Measurements from ENCODE around the gene LAMB4.

LAMB4 gene

DNA sequence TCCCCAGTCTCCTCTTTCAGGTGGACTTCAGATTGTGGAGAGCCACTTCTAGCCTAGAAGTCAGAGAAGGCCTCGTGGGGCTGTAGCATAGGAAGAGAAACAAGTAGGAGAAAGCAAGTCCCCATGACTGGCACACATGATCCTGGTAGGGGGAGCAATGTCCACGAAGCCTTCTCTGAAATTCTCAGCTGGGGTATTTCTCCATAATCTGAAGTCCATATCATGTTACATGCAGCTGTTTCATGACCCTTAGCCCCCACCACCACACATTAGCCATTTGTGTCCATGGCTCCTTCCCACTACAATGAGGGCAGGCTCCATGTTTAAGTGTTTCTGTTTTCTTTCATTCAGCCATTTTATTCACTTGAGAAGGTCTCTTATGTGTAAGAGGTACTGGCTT, 43.2 kb downstream of the LAMB4 start:
- no peaks in the 10 kb centered on the region for H3K27me3 ChIP-seq (ENCODE audit: insufficient read depth, poor library complexity, severe bottlenecking)
- TF ChIP-seq SPI1 (IDR thresholded peaks at IDR 0.05; ENCODE audit: borderline replicate concordance, low read depth), result no peak
- no peak for TF ChIP-seq POLR2AphosphoS5 (IDR thresholded peaks at IDR 0.05; ENCODE audit: low read depth)
- TF ChIP-seq, protein P1, sequence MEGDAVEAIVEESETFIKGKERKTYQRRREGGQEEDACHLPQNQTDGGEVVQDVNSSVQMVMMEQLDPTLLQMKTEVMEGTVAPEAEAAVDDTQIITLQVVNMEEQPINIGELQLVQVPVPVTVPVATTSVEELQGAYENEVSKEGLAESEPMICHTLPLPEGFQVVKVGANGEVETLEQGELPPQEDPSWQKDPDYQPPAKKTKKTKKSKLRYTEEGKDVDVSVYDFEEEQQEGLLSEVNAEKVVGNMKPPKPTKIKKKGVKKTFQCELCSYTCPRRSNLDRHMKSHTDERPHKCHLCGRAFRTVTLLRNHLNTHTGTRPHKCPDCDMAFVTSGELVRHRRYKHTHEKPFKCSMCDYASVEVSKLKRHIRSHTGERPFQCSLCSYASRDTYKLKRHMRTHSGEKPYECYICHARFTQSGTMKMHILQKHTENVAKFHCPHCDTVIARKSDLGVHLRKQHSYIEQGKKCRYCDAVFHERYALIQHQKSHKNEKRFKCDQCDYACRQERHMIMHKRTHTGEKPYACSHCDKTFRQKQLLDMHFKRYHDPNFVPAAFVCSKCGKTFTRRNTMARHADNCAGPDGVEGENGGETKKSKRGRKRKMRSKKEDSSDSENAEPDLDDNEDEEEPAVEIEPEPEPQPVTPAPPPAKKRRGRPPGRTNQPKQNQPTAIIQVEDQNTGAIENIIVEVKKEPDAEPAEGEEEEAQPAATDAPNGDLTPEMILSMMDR (IDR thresholded peaks at IDR 0.05; ENCODE audit: insufficient read depth, low read length), result no peak
- TF ChIP-seq, protein P2, sequence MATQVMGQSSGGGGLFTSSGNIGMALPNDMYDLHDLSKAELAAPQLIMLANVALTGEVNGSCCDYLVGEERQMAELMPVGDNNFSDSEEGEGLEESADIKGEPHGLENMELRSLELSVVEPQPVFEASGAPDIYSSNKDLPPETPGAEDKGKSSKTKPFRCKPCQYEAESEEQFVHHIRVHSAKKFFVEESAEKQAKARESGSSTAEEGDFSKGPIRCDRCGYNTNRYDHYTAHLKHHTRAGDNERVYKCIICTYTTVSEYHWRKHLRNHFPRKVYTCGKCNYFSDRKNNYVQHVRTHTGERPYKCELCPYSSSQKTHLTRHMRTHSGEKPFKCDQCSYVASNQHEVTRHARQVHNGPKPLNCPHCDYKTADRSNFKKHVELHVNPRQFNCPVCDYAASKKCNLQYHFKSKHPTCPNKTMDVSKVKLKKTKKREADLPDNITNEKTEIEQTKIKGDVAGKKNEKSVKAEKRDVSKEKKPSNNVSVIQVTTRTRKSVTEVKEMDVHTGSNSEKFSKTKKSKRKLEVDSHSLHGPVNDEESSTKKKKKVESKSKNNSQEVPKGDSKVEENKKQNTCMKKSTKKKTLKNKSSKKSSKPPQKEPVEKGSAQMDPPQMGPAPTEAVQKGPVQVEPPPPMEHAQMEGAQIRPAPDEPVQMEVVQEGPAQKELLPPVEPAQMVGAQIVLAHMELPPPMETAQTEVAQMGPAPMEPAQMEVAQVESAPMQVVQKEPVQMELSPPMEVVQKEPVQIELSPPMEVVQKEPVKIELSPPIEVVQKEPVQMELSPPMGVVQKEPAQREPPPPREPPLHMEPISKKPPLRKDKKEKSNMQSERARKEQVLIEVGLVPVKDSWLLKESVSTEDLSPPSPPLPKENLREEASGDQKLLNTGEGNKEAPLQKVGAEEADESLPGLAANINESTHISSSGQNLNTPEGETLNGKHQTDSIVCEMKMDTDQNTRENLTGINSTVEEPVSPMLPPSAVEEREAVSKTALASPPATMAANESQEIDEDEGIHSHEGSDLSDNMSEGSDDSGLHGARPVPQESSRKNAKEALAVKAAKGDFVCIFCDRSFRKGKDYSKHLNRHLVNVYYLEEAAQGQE (IDR thresholded peaks at IDR 0.05; ENCODE audit: insufficient replicate concordance, low read depth), result no peak
- DNase-seq (ENCODE audit: low read depth in 1 of 2, low spot score in 1 of 2), result no peak
- no peak overlapping the region for H3K4me3 ChIP-seq (replicated peaks; ENCODE audit: insufficient read depth, low read length)
- no peak overlapping the region for H3K27ac ChIP-seq (replicated peaks)

DNA sequence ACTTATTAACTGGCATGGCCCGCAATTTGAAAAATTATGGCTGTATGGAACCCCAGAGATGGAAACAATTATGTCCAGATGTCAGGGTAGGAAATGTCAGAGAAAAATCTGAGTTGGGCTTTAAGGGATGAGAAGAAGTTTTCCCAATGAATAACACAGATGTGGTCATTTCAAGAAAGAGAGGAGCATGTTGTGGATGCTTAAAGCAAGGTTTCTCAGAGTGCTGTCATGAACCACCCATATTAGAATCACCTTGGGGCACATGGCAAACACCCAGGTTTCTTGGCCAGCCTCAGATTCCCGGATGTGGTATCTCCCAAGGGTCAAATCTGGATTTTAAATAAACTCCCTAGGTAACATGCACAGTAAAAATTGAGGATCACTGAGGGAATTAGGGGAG, 43.6 kb downstream of the LAMB4 start:
- DNase-seq (ENCODE audit: low read depth in 1 of 2, low spot score in 1 of 2), result no peak
- no peaks in the 10 kb centered on the region for H3K27me3 ChIP-seq (ENCODE audit: insufficient read depth, poor library complexity, severe bottlenecking)
- TF ChIP-seq GABPA (IDR thresholded peaks at IDR 0.05; ENCODE audit: low read depth) (no peak), SPI1 (IDR thresholded peaks at IDR 0.05; ENCODE audit: borderline replicate concordance, low read depth) (no peak), POLR2AphosphoS5 (IDR thresholded peaks at IDR 0.05; ENCODE audit: low read depth) (no peak)
- TF ChIP-seq, protein P2 (IDR thresholded peaks at IDR 0.05; ENCODE audit: insufficient replicate concordance, low read depth), result no peak
- TF ChIP-seq, protein P1 (IDR thresholded peaks at IDR 0.05; ENCODE audit: insufficient read depth, low read length), result no peak
- H3K27ac ChIP-seq (replicated peaks), result no peak overlapping the region
- no peak overlapping the region for H3K4me3 ChIP-seq (replicated peaks; ENCODE audit: insufficient read depth, low read length)

DNA sequence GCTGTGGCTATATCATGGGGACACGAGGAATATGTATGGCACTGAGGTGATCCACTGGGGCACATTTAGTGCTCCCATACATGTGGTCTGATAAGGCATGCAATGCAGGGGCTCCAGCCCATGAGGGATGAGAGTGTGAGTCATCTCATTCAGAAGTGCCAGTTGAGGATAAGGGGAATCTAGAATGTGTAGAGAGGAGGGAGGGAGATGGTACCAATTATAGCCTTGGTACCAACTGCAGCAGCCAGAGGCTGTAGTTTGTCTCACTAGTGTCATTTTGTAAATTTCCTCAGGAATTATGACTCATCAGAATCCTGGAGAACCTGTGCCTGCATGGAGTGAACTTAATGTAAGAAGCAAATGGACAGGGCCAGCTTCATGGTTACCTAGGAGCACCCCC, 46.2 kb downstream of the LAMB4 start:
- no peak for TF ChIP-seq GABPA (IDR thresholded peaks at IDR 0.05; ENCODE audit: low read depth)
- TF ChIP-seq, protein P2 (IDR thresholded peaks at IDR 0.05; ENCODE audit: insufficient replicate concordance, low read depth), result no peak
- TF ChIP-seq, protein P1 (IDR thresholded peaks at IDR 0.05; ENCODE audit: insufficient read depth, low read length), result no peak
- no peaks in the 10 kb centered on the region for H3K27me3 ChIP-seq (ENCODE audit: insufficient read depth, poor library complexity, severe bottlenecking)
- DNase-seq (ENCODE audit: low read depth in 1 of 2, low spot score in 1 of 2), result no peak
- no peak overlapping the region for H3K4me3 ChIP-seq (replicated peaks; ENCODE audit: insufficient read depth, low read length)
- H3K27ac ChIP-seq (replicated peaks), result no peak overlapping the region
